ENCODE data around the gene SERPINA9.

The SERPINA9 gene

DNA sequence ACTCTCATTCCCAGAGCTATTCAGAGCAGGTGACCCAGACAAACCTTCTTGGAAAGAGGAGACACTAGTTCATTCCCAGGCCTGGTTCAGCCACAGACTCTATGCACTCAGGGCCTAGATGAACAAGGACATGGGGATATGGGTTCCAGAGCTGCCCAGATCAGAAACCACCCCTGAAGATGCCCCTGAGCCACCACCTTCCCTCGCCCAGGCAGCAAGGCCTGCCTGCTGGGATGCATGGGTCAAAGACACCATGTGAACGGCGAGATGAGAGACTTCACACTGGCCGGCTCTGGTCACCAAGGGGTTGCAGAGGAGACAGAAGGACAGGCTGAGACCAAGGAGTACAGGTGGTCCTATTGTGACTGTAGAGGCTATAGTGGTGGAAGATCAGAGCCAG lies 29.2 kb upstream of the SERPINA9 start:
- DNase-seq (ENCODE audit: low spot score), result no peak
- in situ Hi-C loops (cut with MboI; ENCODE audit: low sequenced_read_pairs, unreplicated experiment), result no loop called here
- TF ChIP-seq, protein P1, sequence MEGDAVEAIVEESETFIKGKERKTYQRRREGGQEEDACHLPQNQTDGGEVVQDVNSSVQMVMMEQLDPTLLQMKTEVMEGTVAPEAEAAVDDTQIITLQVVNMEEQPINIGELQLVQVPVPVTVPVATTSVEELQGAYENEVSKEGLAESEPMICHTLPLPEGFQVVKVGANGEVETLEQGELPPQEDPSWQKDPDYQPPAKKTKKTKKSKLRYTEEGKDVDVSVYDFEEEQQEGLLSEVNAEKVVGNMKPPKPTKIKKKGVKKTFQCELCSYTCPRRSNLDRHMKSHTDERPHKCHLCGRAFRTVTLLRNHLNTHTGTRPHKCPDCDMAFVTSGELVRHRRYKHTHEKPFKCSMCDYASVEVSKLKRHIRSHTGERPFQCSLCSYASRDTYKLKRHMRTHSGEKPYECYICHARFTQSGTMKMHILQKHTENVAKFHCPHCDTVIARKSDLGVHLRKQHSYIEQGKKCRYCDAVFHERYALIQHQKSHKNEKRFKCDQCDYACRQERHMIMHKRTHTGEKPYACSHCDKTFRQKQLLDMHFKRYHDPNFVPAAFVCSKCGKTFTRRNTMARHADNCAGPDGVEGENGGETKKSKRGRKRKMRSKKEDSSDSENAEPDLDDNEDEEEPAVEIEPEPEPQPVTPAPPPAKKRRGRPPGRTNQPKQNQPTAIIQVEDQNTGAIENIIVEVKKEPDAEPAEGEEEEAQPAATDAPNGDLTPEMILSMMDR (IDR thresholded peaks at IDR 0.05; ENCODE audit: borderline replicate concordance, control extremely low read depth, extremely low read depth, insufficient read depth, missing control alignments), result no peak

DNA sequence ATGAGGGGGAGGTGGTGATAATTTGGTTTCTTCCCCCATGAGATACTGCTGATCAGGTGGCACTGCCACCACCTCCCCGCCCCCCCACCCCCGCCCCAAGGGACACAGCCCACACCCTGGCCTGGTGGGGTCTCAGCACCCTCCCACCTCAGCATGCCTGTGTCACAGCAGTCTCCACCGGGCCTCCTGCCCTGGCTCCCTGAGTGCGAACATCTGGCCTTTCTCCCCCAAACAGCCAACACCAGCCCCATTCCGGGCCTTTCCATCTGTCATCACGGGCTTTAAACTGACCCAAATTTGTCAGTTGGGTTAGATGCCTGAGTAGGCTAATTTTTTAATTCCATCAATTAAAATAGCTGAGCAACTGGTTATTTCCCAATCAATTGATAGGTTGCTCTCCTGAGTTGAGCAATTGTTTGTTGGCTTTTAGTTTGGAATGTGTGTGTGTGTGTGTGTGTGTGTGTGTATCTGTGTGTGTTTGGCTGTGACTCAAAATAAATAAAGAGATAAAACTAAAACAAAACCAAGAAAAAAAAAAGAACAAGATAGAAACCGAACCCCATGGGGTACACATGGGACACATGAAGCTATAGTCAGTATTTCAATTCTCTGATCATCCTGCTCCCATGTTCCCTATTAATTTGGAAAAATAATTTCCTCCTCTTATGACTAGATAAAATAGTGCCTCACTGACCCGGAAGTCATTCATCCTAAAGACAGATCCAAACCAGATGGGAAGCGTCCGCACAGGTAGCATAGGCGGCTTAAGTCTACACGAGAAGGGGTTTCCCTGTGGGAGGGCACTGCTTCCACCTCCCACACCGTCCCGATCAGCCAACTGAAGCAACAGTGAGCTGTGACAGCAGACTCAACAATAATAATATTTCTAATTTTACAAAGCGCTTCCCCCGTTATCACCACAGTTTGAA lies 25.9 kb upstream of the SERPINA9 start:
- TF ChIP-seq, protein P1 (IDR thresholded peaks at IDR 0.05; ENCODE audit: borderline replicate concordance, control extremely low read depth, extremely low read depth, insufficient read depth, missing control alignments), result no peak
- in situ Hi-C loops (cut with MboI; ENCODE audit: low sequenced_read_pairs, unreplicated experiment), result no loop called here
- no peak for DNase-seq (ENCODE audit: low spot score)

DNA sequence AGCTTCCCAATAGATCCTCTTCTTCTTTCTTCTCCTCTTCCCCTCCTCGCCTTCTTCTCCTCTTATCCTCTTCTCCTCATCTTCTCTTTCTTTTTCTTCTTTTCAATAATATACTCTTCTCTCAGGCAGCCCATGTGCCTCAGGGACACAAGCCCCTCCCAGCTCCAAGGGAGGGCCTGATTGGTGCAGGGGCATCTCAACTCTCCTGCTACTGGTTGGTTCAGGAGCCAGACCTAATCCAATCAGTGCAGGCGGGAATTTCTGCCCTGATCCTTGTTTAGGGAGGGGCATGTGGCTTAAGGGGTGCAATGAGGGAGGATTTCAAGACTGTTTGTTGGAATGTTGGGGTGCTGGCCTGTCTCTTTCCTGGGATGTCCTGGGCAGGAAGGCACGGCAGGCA lies 24.3 kb upstream of the SERPINA9 start:
- TF ChIP-seq, protein P1 (IDR thresholded peaks at IDR 0.05; ENCODE audit: borderline replicate concordance, control extremely low read depth, extremely low read depth, insufficient read depth, missing control alignments), result no peak
- in situ Hi-C loops (cut with MboI; ENCODE audit: low sequenced_read_pairs, unreplicated experiment), result no loop called here

DNA sequence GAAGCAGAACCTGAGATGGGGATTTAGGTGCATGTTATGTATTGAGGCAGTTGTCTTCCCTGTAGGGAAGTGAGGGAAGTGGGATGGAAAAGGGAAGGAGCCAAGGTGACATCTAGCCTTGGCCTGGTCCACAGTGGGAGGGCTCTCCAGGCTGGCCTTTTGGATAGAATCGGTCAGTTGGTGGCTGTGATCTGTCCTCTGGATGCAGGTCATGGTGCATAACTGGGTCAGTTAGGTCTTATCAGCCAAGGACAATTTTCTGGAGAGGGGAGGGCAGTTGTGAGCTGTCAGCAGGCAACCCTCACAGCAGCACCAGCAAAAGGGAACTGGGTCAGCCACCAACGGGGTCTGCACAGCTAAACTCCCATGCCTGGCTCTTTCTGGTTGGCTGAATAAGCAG lies 23.7 kb upstream of the SERPINA9 start:
- TF ChIP-seq, protein P1 (IDR thresholded peaks at IDR 0.05; ENCODE audit: borderline replicate concordance, control extremely low read depth, extremely low read depth, insufficient read depth, missing control alignments), result no peak
- in situ Hi-C loops (cut with MboI; ENCODE audit: low sequenced_read_pairs, unreplicated experiment), result no loop called here
- no peak for DNase-seq (ENCODE audit: low spot score)

More for the DNA sequence above, 24.3 kb upstream of the SERPINA9 start:
- no peak for DNase-seq (ENCODE audit: low spot score)

DNA sequence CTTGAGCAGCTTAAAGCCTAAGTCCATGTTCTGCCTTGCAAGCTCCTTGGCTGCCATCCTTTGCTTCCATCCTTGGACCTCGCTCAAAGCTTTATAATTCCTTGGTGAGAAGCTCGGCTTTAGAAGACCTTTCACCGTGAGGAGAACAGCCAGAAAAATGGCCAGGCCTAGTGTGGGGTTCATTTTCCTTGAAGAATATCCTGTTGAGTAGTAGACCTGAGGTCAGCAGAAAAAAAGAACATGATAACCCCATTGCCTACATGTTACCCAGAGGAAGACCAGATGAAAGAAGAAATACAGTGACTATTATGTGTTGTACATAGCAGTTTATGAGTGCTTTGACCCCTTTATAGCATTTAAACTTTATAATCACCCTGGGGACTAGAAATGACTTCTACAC lies 22.2 kb upstream of the SERPINA9 start:
- DNase-seq (ENCODE audit: low spot score), result no peak
- TF ChIP-seq, protein P1 (IDR thresholded peaks at IDR 0.05; ENCODE audit: borderline replicate concordance, control extremely low read depth, extremely low read depth, insufficient read depth, missing control alignments), result no peak
- in situ Hi-C loops (cut with MboI; ENCODE audit: low sequenced_read_pairs, unreplicated experiment), result no loop called here

DNA sequence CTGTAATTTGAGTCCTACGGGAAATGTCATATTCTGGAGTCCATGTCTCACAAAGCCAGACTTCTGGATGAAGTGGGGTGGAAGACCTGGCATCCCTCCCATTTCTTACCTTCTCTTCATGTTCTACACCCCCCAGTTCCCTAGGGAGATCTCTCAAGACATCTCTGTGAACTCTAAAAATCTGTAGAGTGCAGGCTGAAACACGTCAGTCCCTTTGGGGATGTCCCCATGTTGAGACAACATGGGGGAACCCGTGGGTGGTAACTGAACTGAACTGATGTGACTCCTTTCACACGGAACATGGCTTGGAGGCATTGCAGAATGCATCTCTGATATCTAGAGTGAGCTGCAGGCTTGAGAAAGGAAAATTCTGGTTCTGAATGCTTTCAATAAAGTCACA lies 18.1 kb upstream of the SERPINA9 start:
- TF ChIP-seq, protein P1 (IDR thresholded peaks at IDR 0.05; ENCODE audit: borderline replicate concordance, control extremely low read depth, extremely low read depth, insufficient read depth, missing control alignments), result no peak
- in situ Hi-C loops (cut with MboI; ENCODE audit: low sequenced_read_pairs, unreplicated experiment), result no loop called here
- DNase-seq (ENCODE audit: low spot score), result peak; percentile 74
